Fibroblast of lung (primary cell): ENCODE measurements around the gene TMBIM4.
A peak's percentile ranks its signal among the peaks of the same experiment; 100 is the strongest.

ENCODE experiments used
- CTCF ChIP-seq, 2 donors: IDR thresholded peaks in 1 of 2; conservative IDR thresholded peaks in 1 of 2; 1 replicate in 1 of 2; 2 replicates in 1 of 2; pipeline ENCODE4 v1.5.1; 2011 to 2012; ENCODE audit warnings: low read length in 2 of 2, control low read depth in 1 of 2, inconsistent platforms in 1 of 2, low read depth in 1 of 2, mild to moderate bottlenecking in 1 of 2
- EZH2 ChIP-seq: IDR thresholded peaks from 2 replicates; pipeline ENCODE4 v1.5.1; 2012; ENCODE audit warnings: low read length, control low read depth, mild to moderate bottlenecking; ENCODE audit errors: missing control alignments

GRCh38 chr12:66103016-66103913, 66.5 kb downstream of the TMBIM4 start:
- peak; percentile 7 to 13 for TF ChIP-seq CTCF (conservative IDR thresholded peaks at IDR 0.05 in 1 of 2, IDR thresholded peaks at IDR 0.05 in 1 of 2; ENCODE audit: low read depth in 1 of 2, low read length in 2 of 2)
- no peak for TF ChIP-seq EZH2
